AG08395 (cell line): ENCODE data around the gene SMURF2.
A peak's percentile ranks its signal among the peaks of the same experiment; 100 is the strongest.
"Not testable (repeated sequence)": the region's sequence is repeated elsewhere in the genome, so short reads cannot be mapped to it uniquely, and the experiment has no call there.

Source experiments
- DNase-seq: peaks from one replicate; pipeline ENCODE4 v3.0.0; 2012; ENCODE audit warnings: mixed read lengths, low spot score

The SMURF2 gene

GRCh38 chr17:64661976-64662773 lies at the start of gene SMURF2:
Gene SMURF2 (minus strand): TSS chr17:64662307. CDS start chr17:64661880, 427 bp downstream.
- DNase-seq: peak; percentile 89

GRCh38 chr17:64709481-64709880 lies 47.4 kb upstream of the SMURF2 start:
- DNase-seq: no peak

- DNase-seq: peak; percentile 98
Observed at GRCh38 chr17:64707050-64707591, 45.0 kb upstream of the SMURF2 start.

GRCh38 chr17:64706224-64707049 lies 44.3 kb upstream of the SMURF2 start:
- DNase-seq: no peak

- no peak for DNase-seq
Observed at GRCh38 chr17:64702815-64703214, 40.7 kb upstream of the SMURF2 start.

- peak; percentile 40 for DNase-seq
Observed at GRCh38 chr17:64698725-64699124, 36.6 kb upstream of the SMURF2 start.

- peak; percentile 37 for DNase-seq
Observed at GRCh38 chr17:64694207-64694606, 32.1 kb upstream of the SMURF2 start.

- no peak for DNase-seq
Observed at GRCh38 chr17:64692187-64692586, 30.1 kb upstream of the SMURF2 start.

- DNase-seq: no peak
Observed at GRCh38 chr17:64689106-64689505, 27.0 kb upstream of the SMURF2 start.

- no peak for DNase-seq
Observed at GRCh38 chr17:64688481-64688880, 26.4 kb upstream of the SMURF2 start.

- peak; percentile 78 for DNase-seq
Observed at GRCh38 chr17:64687961-64688360, 25.9 kb upstream of the SMURF2 start.

GRCh38 chr17:64687376-64687775 lies 25.3 kb upstream of the SMURF2 start:
- no peak for DNase-seq

GRCh38 chr17:64686705-64687104 lies 24.6 kb upstream of the SMURF2 start:
- DNase-seq: no peak

GRCh38 chr17:64685705-64686104 lies 23.6 kb upstream of the SMURF2 start:
- no peak for DNase-seq

GRCh38 chr17:64683796-64684195 lies 21.7 kb upstream of the SMURF2 start:
- no peak for DNase-seq

GRCh38 chr17:64682261-64683181 lies 20.4 kb upstream of the SMURF2 start:
- DNase-seq: peak; percentile 31

GRCh38 chr17:64679710-64680216 lies 17.7 kb upstream of the SMURF2 start:
- peak; percentile 89 for DNase-seq

- no peak for DNase-seq
Observed at GRCh38 chr17:64676763-64677162, 14.7 kb upstream of the SMURF2 start.

- not testable (repeated sequence) for DNase-seq
Observed at GRCh38 chr17:64670843-64671590, 8.9 kb upstream of the SMURF2 start.

- DNase-seq: not testable (repeated sequence)
Observed at GRCh38 chr17:64667807-64668721, 6.0 kb upstream of the SMURF2 start.
